Type B pancreatic cell (in vitro differentiated cells): Measurements from ENCODE around the gene CABP2. TPM values are rescaled to one million over a fixed set of nuclear protein-coding genes. Genes with fewer than 3 reads are reported as not detected.

Experiments used
- DNase-seq: peaks from one replicate; pipeline ENCODE4 v3.0.0; 2021; ENCODE audit warnings: mixed read lengths; ENCODE audit not compliant: unreplicated experiment; ENCODE audit errors: extremely low spot score
- H3K27ac Mint-ChIP-seq: 2 replicates; pipeline ENCODE4 v1.8.0; 2021; ENCODE audit warnings: mild to moderate bottlenecking, mixed read lengths
- H3K27me3 Mint-ChIP-seq: 2 replicates; pipeline ENCODE4 v1.8.0; 2021; ENCODE audit warnings: mixed read lengths
- H3K36me3 Mint-ChIP-seq: 2 replicates; pipeline ENCODE4 v1.8.0; 2021; ENCODE audit warnings: mixed read lengths
- H3K4me1 Mint-ChIP-seq: one replicate; pipeline ENCODE4 v1.8.0; 2021; ENCODE audit warnings: mixed read lengths; ENCODE audit not compliant: unreplicated experiment
- H3K4me3 Mint-ChIP-seq: 2 replicates; pipeline ENCODE4 v1.8.0; 2021; ENCODE audit warnings: mild to moderate bottlenecking, mixed read lengths
- H3K9me3 Mint-ChIP-seq: 2 replicates; pipeline ENCODE4 v1.8.0; 2021; ENCODE audit warnings: mixed read lengths
- total RNA-seq: library from RNA; stranded (reverse); gene quantifications from 2 replicates; pipeline ENCODE4 v1.2.1, GENCODE V29; 2021; ENCODE audit warnings: low replicate concordance
- TF ChIP-seq, protein P1 (sequence below): fragments of 200-600 bp; sonication (generic); conservative IDR thresholded peaks from 2 replicates; pipeline ENCODE4 v1.5.0; 2021; ENCODE audit warnings: antibody characterized with exemption, mild to moderate bottlenecking

Gene CABP2
- total RNA-seq, 1 donor from 2014 or later = not detected

DNA sequence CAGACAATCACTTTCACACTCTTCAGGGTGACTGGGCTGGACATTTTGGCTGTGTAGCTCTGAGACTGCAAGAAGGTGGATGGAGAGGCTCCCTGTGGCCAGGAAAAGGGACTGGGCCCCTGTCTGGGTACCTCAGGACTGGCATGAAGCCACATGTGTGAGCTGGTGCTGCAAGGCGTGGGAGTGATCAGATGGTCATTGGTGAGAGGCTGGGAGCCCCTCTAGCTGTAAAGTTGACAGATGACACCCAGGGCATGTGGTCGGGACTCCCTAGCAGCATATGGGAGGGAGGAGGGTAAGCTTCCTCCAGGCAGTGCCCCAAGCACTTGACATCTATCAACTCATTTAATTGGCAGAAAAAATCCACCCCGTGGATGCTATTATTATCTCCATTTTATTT lies 18.9 kb upstream of the CABP2 start:
- no peaks in the 10 kb centered on the region for H3K36me3 Mint-ChIP-seq
- H3K4me3 Mint-ChIP-seq = no peak overlapping the region
- no peaks in the 10 kb centered on the region for H3K27me3 Mint-ChIP-seq
- TF ChIP-seq, protein P1, sequence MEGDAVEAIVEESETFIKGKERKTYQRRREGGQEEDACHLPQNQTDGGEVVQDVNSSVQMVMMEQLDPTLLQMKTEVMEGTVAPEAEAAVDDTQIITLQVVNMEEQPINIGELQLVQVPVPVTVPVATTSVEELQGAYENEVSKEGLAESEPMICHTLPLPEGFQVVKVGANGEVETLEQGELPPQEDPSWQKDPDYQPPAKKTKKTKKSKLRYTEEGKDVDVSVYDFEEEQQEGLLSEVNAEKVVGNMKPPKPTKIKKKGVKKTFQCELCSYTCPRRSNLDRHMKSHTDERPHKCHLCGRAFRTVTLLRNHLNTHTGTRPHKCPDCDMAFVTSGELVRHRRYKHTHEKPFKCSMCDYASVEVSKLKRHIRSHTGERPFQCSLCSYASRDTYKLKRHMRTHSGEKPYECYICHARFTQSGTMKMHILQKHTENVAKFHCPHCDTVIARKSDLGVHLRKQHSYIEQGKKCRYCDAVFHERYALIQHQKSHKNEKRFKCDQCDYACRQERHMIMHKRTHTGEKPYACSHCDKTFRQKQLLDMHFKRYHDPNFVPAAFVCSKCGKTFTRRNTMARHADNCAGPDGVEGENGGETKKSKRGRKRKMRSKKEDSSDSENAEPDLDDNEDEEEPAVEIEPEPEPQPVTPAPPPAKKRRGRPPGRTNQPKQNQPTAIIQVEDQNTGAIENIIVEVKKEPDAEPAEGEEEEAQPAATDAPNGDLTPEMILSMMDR = no peak
- no peak overlapping the region for H3K27ac Mint-ChIP-seq
- no peaks in the 10 kb centered on the region for H3K9me3 Mint-ChIP-seq
- no peak for DNase-seq
- H3K4me1 Mint-ChIP-seq = peaks cover 4% of the 10 kb centered on the region

DNA sequence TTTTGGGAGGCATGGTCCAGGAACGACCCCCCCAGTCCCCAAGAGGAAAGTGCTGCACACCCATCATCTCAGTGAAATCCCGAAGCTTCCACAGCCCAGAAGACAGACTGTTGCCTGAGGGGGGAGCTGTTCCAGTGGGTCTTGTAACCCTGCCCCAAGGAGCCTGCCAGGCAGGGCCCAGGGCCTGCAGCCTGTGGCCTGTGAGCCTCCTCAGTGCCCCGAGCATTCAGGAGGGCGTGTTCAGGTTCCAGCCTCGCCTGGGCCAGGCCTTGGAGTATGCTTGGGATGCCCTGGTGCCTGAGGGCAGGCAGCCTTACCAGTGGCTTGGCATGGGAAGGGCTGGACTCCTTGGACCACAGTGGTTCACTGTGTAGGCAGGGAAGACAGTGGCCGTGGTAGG lies 18.0 kb upstream of the CABP2 start:
- H3K27ac Mint-ChIP-seq = no peak overlapping the region

DNA sequence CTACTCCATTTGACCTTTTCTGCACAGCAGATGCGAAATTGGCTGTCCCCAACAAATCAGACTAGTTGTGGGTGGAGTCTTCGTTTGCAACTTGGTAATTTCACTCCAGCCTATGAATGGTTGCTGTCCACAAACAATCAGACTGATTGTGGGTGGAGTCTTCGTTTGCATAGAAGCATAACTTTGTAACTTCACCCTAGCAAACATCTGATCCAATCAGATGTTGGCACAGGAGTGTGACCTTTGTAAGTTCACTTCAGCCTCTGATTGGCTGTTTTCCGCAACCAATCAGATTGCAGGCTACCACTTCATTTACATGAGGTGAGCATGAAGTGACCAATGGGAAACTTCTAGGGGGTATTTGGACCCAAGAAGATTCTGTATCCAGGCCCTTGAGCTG lies 16.3 kb upstream of the CABP2 start:
- TF ChIP-seq, protein P1 = no peak
- H3K27ac Mint-ChIP-seq = no peak overlapping the region
- no peaks in the 10 kb centered on the region for H3K9me3 Mint-ChIP-seq
- H3K27me3 Mint-ChIP-seq = no peaks in the 10 kb centered on the region
- no peak overlapping the region for H3K4me3 Mint-ChIP-seq
- DNase-seq = no peak
- H3K36me3 Mint-ChIP-seq = no peaks in the 10 kb centered on the region
- peaks cover 2% of the 10 kb centered on the region for H3K4me1 Mint-ChIP-seq

More for the DNA sequence above, 18.0 kb upstream of the CABP2 start:
- no peaks in the 10 kb centered on the region for H3K9me3 Mint-ChIP-seq
- TF ChIP-seq, protein P1 = no peak
- DNase-seq = no peak
- H3K4me3 Mint-ChIP-seq = no peak overlapping the region
- H3K4me1 Mint-ChIP-seq = peaks cover 4% of the 10 kb centered on the region
- no peaks in the 10 kb centered on the region for H3K27me3 Mint-ChIP-seq
- no peaks in the 10 kb centered on the region for H3K36me3 Mint-ChIP-seq

DNA sequence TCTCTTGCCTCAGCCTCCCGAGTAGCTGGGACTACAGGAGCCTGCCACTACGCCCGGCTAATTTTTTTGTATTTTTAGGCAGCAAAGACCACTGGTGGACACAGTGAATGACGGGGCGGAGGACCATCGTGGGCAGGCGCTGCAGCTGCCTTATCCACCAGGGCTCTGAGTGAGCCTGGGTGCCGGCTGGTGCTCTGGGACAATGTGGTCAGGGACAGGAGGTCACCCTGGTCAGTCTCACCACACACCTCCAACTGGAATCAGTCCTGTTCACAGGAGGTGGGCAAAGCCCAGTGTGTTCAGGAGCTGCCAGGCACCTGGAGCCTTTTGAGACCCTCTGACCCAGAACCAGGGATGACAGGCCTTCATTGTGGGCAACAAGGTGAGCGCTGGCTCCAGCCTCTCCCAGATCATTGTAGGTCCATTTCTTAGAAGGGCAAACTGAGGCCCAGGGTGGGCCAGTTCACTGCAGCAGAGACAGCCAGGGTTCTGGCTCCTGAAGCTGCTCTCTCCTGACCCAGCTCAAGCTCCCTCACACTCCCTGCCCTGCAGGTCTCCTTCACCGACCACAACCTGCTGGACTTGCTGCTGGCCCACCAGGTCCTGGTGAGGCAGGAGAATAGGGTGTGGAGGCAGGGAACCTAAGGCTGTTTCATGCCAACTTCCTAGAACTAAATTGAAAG lies 15.7 kb upstream of the CABP2 start:
- no peak for DNase-seq
- H3K4me1 Mint-ChIP-seq = no peaks in the 10 kb centered on the region
- H3K36me3 Mint-ChIP-seq = no peaks in the 10 kb centered on the region
- H3K4me3 Mint-ChIP-seq = no peak overlapping the region
- no peak overlapping the region for H3K27ac Mint-ChIP-seq
- no peaks in the 10 kb centered on the region for H3K27me3 Mint-ChIP-seq
- TF ChIP-seq, protein P1 = no peak
- no peaks in the 10 kb centered on the region for H3K9me3 Mint-ChIP-seq

DNA sequence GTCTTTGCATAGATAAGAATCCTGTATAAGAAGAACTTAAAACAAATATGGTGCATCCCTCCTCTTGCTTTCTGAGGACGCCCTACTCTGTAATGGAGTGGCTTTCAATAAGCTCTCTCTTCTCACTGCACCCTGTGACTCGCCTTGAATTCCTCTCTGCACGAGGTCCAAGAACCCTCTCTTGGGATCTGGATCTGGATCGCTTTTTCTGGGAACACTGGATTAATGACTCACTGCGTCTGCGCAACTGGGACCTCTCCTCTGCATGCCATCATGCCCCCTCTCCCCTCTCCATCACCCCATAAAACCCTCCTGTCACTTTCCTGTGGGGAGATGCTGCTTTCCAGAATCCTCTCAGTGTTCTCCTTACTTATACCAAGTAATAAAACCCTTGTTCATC lies 15.1 kb upstream of the CABP2 start:
- Mint-ChIP-seq H3K4me1 (no peaks in the 10 kb centered on the region), H3K36me3 (no peaks in the 10 kb centered on the region), H3K4me3 (no peak overlapping the region), H3K27me3 (no peaks in the 10 kb centered on the region), H3K9me3 (no peaks in the 10 kb centered on the region), H3K27ac (no peak overlapping the region)
- TF ChIP-seq, protein P1 = no peak
- no peak for DNase-seq
